HG03196 (cell line): Measurements from ENCODE around the gene CLEC18A.
"Not testable (repeated sequence)": the region's sequence is repeated elsewhere in the genome, so short reads cannot be mapped to it uniquely, and the experiment has no call there.

ENCODE experiments used
- ATAC-seq: cut with Tn5 transposase; IDR thresholded peaks from one replicate; pipeline ENCODE4 v1.9.1; 2021; ENCODE audit not compliant: unreplicated experiment

The CLEC18A gene

DNA sequence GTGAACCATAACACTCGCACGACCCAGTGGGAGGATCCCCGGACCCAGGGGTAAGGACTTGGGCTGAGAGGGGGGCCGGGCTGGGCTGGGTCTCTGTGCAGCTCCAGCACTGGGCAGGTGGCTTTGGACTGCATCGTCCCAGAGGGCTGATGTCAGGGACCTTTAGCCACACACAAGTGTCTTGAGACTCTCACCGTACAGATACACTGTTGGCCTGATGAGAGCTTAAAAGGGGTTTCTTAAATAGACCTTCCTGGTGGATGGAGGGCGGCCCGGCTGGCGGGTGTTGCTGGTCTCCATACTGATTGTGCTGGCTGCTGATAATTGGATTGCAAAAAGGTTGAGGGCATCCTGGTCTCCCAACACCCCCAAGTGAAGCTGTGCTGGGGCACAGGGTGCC is 21.7 kb upstream of the CLEC18A start:
- no peak for ATAC-seq

- ATAC-seq = no peak
These were observed 20.9 kb upstream of the CLEC18A start for GRCh38 chr16:69930117-69930776.

- no peak for ATAC-seq
These were observed 19.5 kb upstream of the CLEC18A start for GRCh38 chr16:69931631-69932030.

DNA sequence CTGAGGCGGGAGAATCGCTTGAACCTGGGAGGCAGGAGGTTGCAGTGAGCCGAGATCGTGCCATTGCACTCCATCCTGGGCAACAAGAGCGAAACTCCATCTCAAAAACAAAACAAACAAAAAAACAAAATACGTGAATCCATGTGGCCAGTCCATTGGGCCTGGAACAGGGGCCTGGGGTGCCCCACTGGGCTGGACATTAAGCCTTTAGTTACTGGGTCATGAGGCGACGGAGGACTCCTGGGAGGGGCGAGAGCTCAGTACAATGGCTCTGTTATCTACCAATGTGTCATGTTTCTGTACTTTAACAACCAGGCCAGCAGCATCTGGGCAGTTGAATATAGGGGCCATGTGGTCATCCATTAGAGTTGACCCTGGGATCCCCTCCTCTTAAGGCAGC is 18.9 kb upstream of the CLEC18A start:
- ATAC-seq = no peak

DNA sequence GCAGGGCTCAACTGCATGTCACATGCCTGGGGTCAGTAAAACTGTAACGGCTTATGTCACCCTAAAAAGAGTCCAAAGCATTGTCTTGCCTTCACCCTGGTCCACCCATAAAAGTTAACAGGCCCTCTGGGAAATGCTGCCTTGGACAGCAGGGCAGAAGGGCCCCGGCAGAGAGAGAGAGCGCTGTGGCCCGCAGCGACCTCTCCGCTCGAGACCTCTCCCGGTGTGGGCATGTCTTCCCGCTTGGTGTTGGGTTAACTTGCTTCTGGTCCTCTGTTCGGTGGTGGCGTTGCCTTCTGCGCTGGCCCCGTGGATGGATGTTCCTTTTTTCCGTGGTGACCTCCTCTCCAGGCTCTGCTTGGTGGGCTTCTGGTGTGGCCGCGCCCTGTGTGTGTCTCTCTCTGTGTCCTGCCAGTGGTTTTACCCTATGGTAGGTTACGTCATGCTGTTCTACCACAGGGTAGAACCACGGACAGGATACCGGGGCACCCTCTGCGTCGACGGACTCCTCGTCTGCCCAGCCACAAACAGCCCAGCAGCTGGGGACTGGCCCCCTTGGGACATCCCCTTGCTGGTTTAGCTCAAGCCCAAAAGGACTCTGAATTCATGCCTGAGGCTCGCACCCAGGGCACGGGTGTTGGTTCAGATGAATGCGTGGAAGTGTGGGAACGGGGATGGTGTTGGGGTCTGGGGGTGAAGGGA is 18.3 kb upstream of the CLEC18A start:
- no peak for ATAC-seq

- ATAC-seq = no peak
These were observed 17.1 kb upstream of the CLEC18A start for GRCh38 chr16:69934044-69934443.

GRCh38 chr16:69934751-69935150 is 16.4 kb upstream of the CLEC18A start:
- ATAC-seq = no peak

DNA sequence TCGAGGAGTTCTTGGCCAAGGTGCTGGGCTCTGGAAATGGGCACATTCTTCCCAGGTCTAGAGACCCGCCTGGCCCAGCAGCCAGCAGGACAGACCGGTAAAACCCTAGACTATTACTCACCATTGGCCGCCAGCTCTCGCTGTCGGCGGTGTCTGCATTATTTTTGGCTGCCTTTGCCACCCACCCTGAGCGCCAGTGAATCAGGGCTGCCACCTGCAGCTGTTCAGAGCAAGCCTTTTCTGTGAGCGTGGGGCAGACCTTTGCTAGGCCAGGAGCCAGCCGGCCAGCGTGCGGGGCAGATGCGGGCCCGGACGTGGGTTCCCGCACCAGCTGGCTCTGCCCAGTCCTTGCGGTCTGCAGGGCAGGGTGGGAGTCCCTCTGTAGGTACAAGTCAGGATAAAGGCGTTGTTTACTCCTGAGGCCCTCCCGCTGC is 15.8 kb upstream of the CLEC18A start:
- no peak for ATAC-seq

- ATAC-seq = no peak
These were observed 15.4 kb upstream of the CLEC18A start for GRCh38 chr16:69935740-69936139.

DNA sequence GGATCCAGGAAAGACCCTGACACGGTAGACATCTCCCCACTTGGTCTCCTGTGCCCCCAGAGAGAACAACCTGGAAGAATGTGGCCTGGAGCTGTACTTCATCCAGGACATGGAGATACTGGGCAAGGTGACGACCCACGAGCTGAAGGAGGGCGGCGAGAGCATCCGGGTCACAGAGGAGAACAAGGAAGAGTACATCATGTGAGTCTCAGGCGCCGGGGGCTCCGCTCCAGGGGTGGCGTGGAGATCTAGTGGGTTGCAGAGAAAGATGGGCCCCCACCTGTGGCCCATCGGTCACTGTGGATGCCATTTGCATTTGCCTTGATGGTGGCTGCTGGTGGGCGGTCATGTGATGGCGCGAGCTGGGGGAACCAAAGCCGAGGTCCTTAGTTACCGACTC is 14.9 kb upstream of the CLEC18A start:
- no peak for ATAC-seq

DNA sequence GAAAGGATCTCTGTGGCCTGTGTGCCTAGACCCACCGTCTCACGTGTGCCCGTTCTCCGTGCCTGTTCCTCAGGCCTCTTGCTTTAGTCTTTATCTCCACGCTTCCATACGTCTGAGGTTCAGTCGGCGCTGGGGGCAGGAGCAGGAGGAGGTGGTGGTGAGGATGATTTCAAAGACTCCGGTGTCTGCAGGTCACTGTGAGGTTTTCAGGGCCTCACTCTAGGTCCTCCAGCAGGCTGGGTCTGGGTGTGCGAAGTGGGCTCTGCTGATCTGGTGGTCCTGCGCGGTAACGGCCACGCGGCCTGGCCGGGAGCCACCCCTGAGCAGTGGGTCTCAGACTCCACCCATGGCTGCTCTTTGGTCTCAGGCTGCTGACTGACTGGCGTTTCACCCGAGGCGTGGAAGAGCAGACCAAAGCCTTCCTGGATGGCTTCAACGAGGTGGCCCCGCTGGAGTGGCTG is 14.4 kb upstream of the CLEC18A start:
- no peak for ATAC-seq

DNA sequence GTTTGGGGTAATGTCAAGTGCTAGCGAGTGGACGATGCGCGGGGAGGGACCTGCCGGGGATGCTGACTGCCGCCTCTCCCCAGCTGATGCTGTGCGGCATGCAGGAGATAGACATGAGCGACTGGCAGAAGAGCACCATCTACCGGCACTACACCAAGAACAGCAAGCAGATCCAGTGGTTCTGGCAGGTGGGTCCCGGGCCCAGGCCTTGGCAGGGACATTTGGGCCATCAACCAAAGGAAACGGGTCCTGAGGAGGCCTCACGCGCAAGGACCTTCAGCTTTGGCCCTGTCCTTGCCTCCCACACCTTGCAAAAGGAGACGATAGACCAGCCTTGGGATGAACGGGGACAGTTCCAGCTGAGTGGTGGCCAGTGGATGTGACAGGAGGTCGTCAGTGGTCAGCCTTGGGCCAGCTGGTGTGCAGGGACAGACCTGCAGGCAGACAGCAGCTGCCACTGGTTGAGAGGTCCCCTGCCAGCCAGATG is 13.6 kb upstream of the CLEC18A start:
- no peak for ATAC-seq

DNA sequence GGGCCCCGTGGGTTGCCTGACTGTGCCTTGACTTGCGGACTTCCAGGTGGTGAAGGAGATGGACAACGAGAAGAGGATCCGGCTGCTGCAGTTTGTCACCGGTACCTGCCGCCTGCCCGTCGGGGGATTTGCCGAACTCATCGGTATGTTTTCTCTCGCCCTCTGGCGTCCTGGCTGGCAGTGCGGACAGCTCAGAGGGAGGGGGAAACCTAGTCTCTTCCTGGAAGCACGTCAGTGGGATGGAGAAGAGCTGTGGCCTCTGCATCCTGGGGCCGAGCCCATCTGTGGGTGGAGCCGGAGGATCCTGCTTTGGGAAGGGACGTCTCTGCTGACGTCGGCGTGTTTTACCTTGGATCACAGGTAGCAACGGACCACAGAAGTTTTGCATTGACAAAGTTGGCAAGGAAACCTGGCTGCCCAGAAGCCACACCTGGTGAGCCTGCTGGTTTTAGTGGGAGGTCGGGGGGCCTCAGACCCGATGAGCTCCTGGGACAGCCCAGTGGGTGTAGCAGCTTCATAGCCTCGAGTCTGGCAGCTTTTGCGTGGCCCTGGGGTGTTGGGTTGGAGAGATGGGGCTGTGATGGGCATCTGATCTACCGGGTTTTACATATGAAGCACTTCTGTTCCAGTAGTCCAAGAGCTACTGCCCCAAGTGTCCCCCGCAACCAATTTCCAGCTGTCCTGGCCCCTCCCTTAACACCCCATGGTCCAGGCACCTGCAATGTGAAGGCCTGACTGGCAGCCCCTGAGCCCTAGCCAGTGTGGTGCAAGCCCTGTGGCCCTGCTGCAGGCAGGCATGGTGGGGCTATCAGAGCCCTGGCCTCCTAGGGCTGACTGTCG is 11.9 kb upstream of the CLEC18A start:
- no peak for ATAC-seq

DNA sequence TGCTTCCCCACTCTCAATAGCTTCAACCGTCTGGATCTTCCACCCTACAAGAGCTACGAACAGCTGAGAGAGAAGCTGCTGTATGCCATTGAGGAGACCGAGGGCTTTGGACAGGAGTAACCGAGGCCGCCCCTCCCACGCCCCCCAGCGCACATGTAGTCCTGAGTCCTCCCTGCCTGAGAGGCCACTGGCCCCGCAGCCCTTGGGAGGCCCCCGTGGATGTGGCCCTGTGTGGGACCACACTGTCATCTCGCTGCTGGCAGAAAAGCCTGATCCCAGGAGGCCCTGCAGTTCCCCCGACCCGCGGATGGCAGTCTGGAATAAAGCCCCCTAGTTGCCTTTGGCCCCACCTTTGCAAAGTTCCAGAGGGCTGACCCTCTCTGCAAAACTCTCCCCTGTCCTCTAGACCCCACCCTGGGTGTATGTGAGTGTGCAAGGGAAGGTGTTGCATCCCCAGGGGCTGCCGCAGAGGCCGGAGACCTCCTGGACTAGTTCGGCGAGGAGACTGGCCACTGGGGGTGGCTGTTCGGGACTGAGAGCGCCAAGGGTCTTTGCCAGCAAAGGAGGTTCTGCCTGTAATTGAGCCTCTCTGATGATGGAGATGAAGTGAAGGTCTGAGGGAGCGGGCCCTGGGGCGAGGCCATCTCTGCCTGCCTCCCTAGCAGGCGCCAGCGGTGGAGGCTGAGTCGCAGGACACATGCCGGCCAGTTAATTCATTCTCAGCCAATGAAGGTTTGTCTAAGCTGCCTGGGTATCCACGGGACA is 11.1 kb upstream of the CLEC18A start:
- no peak for ATAC-seq

DNA sequence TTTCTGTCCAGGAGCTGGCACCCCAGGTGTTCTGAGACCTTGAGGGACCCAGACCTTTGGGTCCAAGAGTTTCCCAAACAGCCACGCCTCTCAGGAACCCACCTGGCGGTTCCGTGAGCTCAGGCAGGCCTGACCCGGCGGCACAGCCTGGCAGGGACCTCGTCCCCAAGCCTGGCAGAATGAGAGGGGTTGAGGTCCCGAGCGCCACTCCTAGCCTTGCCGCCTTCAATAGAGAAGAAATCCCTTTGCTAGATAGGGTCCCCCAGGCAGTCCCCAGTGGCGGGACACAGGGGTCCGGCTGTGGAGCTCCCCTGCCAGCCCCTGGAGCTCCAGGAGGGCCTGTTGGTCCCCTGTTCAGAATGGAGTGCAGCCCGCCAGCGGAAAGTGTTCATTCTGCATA is 10.5 kb upstream of the CLEC18A start:
- no peak for ATAC-seq

GRCh38 chr16:69941251-69942098 is 9.7 kb upstream of the CLEC18A start:
- no peak for ATAC-seq

DNA sequence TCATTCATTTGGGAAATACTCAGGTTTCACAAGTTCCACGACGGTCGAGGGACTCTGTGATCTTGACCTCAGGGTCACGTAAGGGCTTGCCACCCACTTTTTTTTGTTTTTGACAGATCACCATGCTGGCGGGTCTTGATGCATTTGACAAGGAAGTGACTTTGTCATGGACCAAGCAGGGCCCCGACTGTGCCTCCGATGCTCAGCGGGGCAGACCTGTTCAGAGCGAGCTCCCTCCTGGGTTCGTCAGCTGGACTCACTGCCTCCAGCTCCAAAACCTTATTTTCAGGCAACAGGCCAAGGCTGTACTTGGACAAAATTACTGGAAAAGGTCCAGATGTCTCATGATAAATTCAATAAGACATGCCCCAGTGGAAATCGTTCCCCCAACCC is 9.0 kb upstream of the CLEC18A start:
- no peak for ATAC-seq

DNA sequence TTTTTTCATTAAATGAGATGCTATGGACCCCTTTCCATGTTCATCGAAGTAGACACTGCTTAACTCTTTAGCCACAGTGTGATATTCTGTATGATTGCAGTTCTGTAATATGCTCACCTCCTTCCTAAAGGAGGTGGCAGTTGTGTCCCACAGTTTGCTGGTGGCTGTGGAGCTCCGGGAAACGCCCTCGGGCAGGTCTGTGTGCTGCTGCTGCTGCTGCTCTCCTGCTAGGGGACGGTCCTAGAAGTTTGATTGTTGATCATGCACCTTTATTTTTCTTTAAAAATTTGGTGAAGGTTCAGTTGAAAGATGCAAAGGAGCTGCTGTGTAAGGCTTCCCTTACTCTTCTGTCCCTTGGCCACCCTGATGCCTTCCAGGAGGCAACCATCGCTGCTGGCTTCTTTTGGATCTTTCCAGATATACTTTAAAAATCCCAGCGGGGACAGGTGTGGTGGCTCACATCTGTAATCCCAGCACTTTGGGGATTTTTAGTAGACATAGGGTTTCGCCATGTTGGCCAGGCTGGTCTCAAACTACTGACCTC is 8.4 kb upstream of the CLEC18A start:
- ATAC-seq = no peak

DNA sequence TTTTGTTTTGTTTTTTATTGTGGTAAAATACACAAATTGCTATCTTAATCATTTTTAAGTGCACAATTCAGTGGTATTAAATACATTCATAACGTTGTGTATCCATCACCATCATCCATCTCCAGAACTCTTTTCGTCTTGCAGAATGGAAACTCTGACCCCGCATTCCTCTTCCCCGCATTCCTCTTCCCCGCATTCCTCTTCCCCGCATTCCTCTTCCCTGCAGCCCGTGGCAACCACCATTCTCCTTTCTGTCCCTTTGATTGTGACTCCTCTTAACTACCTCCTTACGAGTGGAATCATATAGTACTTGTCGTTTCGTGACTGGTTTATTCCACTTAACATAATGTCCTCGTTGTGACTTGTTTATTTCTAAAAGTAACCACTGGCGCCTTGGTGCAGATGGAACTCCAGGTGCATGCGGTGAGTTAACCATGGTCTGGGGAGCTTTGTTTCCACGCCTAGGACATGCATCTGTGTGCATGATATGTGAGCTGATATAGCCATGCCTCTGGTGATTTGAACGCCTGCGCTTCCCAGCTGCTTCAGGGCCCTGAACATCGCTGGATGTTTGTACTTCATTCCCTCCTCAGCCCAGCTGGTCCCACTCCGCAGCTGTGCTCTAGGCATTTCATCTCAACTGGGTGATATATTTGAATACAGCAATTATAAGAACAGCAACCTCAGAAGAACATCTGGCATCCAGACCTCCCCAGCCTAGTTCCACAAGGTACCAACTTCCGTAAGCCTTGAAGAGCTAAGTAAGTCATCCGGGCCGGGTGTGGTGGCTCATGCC is 7.7 kb upstream of the CLEC18A start:
- ATAC-seq = not testable (repeated sequence)
